ENCODE data around the gene CACNA2D4.

GRCh38 chr12:1844661-1845409, 73.6 kb downstream of the CACNA2D4 start:
- TF ChIP-seq CTCF (IDR thresholded peaks at IDR 0.05; ENCODE audit: low read depth, low read length) (no peak), EZH2phosphoT487 (IDR thresholded peaks at IDR 0.05; ENCODE audit: low read depth) (no peak)
